T-helper 2 cell (primary cell): Measurements from ENCODE around the gene PTPRN2.
A peak's percentile ranks its signal among the peaks of the same experiment; 100 is the strongest.

Source experiments
- DNase-seq, 5 experiments: peaks; one replicate each; pipeline versions ENCODE4 v3.0.0 to v3.0.0-alpha.2; 2012 to 2022

PTPRN2 gene

DNA sequence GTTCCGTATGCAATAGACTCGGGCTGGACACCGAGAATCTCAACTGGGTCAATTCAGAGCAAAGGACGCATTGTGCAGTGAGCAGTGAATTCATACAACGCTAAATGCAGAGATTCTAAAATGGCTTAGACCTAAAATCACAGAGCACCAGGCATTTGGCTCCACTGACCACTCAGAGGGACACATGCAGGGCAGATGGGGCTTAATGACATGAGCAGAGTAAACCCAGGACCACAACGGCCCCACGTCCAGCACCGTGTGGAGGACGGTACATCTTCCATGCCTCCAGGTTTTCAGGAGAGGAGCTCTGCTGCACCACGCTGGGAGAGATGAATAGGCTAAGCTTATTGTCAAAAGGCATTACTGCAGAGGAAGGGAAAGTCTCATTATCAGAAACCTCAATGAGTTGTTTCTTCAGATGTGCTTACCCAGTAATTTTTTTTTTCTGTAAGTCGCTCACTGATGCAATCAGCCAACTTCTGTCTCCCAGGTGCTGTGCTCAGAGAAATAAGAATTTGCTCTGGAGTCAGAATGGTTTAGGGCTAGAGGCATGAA, 555.0 kb downstream of the PTPRN2 start:
- peak in 1 of 5 experiments; percentile 27 for DNase-seq

DNA sequence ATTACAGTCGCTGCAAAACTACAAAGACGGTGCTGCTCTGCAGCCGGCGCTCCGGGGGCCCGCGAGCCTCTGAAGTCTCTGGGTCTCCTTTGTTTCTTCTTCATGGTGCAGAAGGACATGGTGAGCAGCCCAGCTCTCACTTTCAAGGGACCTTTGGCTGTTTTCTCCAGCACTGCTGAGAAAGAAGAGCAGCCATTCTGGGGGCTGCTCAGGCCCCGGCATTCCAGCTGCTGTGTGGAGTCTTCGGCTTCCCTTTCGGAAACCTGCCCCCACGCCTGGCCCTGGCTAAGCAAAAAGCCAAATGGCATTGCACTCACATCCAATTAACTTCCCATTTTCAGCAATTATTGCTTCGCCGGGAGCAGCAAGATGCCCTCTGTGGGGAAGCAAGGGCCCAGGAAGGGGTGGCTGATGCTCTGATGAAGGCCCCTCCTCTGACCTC, 555.7 kb downstream of the PTPRN2 start:
- no peak for DNase-seq

DNA sequence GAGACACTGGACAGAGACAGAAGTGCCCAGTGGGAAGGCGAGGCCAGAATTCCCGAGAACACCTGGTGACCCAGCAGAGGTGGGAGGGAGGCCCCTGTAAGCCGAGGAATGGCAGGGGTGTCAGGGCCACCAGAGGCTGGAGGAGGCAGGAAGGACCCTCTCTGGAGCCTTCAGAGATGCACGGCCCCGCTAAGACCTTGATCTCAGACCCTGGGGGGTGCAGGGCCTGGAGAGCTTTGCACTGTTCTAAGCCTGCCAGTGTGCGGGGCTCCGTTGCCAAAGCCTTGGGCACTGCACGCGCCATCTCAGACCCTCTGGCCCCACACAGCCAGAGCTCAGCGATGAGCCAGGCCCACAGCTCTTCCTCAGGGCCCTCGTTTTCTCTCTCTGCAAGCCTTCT, 557.1 kb downstream of the PTPRN2 start:
- DNase-seq: no peak

DNA sequence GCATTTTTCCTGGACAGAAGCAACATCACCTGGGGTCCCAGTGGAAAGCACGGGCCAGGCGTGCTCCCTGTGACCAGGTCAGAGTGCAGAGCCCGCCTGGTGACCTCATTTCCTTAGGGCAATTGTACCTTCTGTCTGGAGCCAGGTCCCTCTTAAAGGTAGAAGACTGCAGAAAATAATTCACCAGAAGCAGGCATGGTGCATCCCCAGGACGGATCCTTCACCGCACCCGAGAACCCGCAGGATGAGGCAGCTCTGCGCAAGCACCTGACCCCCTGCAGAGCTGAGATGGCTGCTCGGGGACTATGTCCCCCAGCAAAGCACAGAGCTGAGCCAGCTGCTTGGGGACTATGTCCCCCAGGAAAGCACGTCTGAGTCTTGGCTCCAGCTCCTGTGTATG, 557.6 kb downstream of the PTPRN2 start:
- DNase-seq: no peak

DNA sequence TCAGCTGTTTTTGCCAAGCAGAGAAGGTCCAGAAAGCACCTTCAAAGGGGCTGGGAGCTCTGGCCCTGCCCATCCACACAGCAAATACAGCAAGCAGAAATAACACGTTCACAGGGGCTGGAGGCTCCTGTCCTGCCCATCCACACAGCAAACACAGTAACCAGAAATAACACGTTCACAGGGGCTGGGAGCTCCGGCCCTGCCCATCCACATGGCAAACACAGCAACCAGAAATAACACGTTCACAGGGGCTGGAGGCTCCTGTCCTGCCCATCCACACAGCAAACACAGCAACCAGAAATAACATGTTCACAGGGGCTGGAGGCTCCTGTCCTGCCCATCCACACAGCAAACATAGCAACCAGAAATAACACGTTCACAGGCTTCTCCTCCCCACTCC, 558.1 kb downstream of the PTPRN2 start:
- no peak for DNase-seq

DNA sequence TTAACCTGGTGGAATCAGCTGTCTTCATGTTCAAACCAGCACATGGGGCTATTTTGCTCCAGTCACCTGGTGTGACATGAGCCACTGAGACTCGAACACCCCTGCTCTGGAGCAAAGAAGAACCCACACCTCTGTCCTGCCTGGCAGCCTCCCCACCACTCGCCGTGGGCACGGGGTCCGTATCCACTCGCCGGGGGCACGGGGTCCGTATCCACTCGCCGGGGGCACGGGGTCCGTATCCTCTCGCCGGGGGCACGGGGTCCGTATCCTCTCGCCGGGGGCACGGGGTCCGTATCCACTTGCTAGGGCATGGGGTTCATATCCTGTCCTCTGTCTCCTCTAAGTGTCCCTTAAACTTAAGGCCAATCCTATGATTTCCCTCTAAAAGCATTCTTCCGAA, 558.7 kb downstream of the PTPRN2 start:
- no peak for DNase-seq

DNA sequence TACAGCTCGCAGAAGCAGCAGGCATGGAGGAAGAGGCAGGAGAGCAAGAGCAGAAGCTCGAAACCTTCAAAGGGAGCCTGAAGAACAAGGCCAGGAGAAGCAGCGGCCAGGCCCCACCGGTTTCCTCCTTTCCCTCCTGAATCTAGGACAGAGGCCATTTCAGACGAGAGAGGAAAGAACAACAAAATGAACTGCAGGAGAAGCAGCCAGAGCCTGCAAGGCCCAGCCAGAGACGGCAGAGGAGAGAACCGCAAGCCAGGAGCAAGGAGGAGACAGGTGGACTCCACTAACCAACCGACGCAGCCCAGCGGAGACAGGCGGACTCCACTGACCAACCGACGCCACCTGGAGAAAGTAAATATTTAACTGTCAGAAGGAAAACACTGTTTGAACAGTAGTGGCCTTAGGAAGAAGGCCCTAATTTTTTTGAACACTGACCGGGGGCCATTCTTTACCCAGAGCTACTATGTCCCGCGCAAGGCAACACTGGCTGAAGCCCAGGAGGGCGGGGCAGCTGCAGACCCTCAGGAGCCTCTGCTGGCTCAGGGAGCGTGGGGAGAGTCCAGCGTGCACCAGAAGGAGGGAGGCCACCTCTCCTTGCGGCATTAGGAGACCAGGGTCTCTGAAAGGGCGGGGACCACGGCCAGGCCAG, 559.2 kb downstream of the PTPRN2 start:
- no peak for DNase-seq

DNA sequence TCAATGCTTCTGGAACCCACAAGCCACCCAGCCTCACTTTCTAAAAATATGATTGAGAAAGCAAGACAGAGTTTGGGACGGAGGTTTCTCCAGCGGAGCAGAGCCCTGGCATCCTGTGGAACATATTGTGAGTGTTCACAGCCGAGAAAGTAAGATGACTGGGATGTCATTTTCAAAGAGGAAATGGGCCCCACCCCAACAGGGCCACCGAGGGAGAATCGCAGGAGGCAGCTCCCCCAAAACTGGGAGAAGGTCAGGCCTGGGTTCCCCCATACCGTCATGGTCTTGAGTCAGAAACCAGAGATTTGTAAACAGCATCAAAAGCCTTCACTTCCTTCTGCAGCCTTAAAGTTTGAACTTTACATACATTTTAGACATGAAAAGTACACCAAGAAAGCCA, 560.0 kb downstream of the PTPRN2 start:
- DNase-seq: no peak

DNA sequence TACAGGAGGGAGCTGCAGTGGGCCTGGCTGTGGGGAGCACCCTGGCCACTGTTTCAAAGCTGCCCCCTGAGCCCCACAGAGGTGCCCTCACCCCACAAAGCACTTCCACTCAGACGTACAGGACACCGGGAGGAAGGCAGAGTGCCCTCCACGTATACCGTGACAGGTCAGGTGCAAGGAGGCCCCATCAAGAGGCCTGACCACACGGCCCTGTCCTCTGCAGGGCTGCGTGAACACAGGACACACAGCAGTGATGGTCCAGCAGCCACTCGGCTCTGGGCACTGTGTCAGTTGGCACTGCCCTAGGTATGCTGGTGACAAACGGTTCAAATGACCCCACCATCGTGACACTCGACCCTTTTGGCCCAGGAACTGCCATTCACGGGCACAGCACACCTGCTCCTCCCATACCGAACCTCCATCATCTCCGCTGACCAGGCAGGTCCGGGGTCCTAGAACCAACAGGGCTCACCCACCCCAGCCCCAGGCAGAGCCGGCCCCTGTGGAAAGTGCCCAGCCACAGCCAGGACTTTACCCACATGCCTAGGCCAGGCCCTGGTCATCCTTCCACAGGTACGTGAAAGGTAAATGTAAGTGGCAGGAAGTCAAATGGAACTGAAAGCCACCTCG, 560.9 kb downstream of the PTPRN2 start:
- no peak for DNase-seq

DNA sequence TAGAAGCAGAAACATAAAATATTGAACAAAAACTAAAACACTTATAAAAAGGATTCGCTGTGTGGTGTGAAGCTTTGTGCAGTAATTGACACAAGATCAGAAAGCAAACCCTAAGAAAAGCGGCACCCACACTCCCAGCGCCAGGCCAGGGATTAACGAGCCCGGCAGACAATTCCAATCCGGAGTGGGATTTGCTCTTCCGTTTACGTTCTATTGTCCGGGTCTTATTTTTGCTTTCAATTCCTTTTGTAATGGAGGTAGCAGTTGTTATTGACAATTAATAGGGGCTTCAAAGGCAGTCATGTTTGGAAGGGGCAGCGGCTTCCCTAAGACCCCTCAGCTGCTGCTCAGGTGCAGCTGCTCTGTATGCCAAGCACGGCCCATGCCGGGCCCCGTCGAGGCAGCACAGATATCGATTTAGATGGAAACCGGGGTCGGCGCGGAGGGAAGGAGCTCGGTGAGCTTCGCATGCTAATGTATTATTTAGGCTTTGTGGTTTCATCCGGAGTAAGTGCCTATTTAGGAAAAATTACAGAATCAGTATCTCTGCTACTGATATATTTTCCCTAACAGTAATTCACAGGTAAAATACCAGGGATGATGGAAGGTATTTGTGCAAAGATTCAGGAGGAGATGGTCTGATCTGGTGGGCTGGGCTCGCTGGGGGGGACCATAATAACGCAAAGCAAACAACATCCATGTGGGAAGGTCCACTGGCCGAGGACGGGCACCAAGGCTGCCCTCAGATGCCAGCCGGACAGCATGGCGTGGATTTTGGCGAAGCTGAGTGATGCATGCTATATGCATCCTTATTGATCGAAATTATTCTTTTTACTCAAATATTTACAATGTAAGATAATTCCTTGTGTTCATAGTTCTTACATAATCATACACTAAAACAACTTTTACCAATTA, 561.7 kb downstream of the PTPRN2 start:
- no peak for DNase-seq

DNA sequence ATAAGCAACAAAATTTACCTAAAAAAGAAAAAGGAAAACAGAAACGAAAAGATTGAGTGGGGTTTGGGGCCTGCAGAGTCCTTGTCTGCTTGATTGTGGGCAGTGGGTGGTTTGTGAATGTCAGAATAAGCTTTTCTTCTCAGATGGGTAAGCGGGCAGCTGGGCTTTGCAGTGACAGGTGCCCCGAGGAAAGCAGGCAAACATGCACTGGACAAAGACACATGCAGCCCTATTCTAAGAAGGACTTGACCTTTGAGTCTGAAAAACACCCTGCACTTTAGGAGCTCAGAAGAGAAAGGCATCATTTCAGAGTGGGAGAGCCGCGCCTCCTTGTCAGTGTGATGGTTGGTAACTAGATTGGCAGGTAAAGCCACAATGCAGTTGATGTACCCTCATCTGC, 562.7 kb downstream of the PTPRN2 start:
- no peak for DNase-seq

DNA sequence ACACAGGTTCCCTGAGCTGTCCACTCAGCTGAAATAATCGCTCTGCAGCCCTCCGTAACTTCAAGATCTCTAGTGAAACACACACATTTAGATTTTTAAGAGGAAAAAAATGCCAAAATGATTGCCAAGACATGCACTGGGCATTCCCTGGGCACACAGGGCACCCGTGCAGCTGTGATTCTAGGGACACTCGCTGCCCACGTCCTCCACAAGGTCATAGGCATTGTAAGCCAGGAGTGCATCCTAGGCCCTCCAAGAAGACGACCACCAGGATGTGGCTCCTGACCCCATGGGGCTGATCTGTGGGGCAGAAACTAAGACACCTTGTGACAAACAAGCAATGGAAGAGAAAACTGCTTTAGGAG, 563.3 kb downstream of the PTPRN2 start:
- no peak for DNase-seq

DNA sequence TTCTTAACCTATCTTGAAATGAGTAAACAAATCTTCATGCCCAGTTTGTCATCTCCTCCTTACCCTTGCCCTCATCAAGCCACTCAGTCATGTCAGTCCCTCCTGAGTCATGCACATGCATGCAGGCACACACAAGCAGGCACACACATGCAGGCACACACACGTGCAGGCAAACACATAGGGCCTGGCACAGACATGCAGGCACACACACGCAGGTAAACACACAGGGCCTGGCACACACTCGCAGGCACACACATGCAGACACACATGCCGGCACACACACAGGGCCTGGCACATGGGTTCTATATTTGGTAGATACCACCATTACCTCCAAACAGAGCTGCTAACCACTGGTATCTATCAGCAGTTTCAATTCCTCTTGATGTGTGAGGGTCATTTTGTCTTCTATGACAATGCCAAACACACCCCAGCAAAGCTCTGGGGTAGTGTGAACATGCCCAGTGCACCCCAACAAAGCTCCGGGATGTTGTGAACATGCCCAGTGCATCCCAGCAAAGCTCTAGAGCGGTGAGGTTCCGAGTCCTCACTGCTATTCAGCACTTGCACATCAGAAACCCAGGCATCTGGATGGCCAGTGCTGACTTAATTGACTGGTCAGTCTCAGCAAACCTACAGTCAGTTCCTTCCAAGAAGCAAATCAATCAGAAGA, 563.8 kb downstream of the PTPRN2 start:
- DNase-seq: no peak

DNA sequence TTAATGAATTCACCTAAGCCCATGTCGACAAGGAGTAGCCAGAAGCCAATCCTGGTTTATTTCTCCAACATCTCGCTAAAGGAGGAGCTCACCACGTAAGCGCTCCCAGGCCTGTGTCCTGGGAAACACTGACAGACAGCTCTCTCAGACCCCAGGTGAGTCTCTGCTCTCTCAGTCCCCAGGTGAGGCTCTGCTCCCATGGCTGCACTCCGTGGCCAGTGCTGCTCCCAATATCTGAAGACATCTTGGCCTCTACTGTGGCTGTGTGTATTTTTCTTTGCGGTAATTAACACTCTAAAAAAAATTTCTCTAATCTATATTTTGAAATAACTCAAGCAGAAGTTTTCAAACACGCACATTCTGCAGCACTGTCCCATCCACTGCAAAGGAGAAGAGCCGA, 564.5 kb downstream of the PTPRN2 start:
- DNase-seq: no peak

DNA sequence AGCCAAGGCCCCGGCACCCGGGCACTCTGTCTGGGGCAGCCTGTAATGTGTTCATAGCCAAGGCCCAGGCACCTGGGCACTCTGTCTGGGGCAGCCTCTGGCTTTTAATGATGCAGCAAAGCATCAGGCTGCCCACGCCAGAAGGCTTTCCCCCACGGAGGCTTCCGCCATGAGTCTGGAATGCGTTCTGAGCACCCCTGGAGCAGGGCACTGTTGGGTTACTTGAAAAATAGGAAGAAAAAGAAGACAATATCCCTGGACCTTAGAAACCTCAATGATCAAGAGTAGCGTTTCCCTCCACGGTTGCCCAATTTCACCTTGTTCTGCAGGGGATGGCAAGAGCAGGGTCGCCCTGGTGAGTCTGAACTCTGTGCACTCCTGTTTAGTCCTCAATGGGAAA, 565.0 kb downstream of the PTPRN2 start:
- no peak for DNase-seq

DNA sequence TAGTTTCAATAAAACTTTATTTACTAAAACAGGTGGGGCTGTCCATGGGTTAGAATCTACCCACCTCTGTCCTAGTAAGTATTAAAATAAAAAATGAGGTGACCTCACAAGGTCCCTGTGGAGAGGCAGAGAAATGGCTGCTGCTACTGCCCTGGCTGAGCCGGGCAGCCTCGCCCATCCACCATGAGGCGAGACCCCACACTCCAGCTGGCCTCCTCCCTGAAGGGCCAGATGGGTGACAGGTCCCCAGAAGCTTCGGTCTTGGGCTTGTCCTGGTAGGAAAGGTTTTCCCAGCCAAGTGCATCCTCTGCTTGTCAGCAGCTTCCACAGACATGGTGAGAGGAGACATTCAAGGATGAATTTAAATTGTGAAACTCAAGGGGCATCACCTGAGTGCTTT, 565.8 kb downstream of the PTPRN2 start:
- DNase-seq: no peak

DNA sequence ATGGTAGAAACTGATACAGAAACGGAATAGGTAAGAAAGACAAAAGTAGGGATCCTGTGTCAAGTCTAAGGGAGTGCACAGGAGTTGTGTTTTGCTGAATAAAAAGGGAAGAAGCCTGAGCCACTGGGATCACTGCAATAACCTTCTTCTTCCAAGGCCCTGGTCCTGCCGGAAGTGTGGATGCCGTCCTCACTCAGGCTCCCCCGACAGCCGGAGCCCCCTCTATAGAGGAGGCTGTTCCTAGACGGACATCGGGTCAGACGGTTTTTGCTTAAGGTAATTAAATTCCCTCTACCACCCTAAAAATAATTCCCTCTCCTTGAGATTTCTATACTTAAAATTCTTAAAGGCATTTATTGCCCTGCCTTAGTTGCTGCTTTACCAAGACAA, 566.9 kb downstream of the PTPRN2 start:
- DNase-seq: no peak

DNA sequence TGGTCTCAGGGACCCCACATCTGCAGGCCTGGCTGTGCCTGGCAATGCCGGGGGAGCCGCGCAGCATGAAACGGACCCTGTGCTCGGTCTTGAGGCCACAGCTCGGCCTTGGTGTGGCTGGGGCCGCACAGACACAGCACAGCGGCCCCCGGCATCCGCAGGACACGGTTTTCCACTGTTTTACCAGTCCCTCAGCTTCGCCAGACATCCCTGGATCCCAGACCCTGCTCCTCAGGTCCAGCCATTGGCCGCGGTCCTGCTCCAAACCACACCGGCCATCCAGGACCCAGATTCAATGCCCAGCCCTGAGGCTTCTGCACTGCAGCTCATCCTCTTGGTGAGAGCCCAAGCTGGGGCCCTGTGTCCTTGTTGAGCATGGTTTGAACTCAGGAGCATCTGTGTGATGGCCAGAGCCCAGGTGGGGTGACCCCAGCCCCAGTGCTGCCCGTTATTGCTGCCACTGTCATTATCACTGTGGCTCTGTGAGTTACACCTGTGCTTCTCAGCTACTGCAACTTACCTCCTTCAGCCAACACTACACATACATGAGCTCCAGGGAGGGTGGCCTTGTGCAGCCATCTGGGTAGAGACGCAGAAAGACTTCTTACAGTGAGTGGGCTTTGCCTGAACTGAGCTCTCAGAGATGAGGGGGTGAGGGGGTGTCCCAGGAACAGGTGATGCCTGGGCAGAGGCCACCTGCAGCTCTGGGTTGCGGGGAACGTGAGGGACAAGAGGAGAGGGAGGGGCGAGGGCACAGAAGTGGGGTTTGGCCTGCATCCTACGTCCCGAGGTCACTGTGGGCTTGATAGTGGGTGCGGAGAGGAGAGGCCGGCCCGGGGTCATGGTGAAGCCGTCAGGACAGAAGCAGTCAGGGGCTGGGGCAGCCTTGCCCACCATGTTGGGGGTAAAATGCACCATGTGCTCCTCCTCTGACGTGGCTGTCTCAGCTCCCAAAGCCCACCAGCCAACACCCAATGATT, 567.6 kb downstream of the PTPRN2 start:
- DNase-seq: no peak

DNA sequence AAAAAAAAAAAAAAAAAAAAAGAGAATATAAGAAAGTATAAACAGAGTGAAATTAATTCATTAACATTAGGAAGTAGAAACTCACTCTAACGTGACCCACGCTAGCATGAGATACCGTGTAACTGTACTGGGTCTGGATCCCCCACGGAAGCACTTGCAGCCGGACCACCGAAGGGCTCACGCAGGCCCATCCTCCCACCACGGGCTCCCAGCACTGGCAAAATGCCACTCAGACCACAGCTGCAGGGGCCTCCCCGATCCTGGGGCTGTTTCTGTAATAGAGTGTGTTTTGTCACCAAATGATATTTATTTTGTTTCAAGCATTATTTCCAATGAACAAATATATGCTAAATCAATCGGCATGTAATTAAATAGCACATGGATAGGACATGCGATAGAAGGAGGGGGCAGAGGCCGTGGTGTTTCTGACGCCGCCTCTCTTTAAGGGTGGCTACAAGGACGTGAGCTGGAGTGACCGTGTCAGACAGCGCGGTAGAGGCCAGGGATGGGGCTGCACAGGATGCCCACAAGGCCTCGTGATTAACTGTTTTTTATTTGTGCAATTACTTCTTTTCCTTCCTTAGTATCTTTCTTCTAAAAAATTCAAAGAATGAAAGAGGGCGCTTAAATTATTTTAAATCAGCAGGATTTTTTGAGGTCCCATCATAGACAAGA, 568.5 kb downstream of the PTPRN2 start:
- DNase-seq: no peak

DNA sequence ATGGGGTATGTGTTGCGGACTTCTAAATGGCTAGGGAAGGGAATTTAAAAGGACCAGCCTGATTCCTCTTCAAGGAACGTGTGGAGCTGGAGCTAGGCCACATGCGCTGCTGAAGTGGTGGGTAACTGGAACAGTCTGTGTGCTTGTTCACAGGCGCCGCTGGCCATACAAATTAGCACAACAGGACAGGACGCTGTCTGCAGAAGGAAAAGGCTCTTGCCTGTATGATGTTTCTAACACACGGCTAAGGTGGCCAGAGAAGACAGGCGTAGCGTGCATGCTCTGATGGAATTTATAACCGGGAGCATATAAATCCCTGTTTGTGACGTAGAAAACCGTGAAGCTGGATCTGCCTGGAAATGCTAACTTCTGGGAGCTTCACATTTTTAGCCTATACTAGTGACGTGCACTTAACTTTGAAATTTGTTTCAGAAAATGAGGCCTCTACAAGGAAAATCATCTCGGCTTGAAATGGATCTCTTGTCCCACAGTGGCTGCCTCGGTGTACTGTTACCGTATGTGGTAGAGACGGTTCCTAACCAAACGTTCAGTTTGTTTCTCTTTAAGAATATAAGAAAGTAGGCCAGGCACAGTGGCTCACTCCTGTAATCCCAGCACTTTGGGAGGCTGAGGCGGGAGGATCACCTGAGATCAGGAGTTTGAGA, 569.4 kb downstream of the PTPRN2 start:
- DNase-seq: no peak
